Skeletal muscle cell (primary cell): ENCODE data around the gene STIL.
"Not testable (repeated sequence)": the region's sequence is repeated elsewhere in the genome, so short reads cannot be mapped to it uniquely, and the experiment has no call there.

Experiments used
- DNase-seq: peaks from one replicate; pipeline ENCODE4 v3.0.0-alpha.2; 2010; ENCODE audit warnings: low read depth
- H3K4me3 ChIP-seq: 2 replicates; pipeline ENCODE4 v1.5.1; 2011; ENCODE audit warnings: low read depth, mild to moderate bottlenecking, control low read depth, low read length, moderate library complexity

STIL gene

GRCh38 chr1:47205918-47206317 lies 108.0 kb downstream of the STIL start:
- no peak overlapping the region for H3K4me3 ChIP-seq
- DNase-seq = no peak

DNA sequence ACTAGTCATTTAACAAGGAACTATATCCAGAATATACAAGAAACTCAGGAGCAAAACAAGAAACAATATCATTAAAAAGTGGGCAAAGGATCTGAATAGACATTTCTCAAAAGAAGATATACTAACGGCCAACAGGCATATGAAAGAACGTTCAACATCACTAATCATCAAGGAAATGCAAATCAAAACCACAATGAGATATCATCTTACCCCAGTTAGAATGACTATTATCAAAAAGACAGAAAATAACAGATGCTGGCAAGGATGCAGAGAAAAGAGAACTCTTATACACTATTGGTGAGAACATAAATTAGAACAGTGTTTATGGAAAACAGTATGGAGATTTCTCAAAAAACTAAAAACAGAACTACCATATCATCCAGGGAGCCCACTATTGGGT lies 110.4 kb downstream of the STIL start:
- not testable (repeated sequence) for H3K4me3 ChIP-seq, DNase-seq

DNA sequence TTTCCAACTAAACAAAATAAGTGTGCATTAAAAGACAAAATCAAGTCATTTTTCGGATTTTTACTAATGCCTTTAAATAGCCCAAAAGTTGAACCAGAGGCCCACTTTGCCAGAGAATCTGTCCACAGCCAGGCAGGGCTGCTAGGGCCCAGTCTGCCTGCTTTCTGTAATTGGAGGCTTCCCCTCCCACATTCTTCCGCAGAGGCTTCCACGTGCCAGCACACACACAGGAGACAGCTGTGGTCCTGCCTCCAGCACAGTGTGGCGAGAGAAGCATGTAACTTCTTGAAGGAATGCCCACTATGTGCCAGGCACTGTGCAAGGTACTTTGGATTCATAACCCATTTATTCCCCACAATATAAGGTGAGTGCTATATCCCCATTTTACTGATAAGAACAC lies 112.8 kb downstream of the STIL start:
- no peak for DNase-seq
- no peak overlapping the region for H3K4me3 ChIP-seq
